Activated CD4-positive, alpha-beta T cell treated with anti-CD3 and anti-CD28 coated beads for 36 hours (primary cell): ENCODE data around the gene AHRR. TPM values are rescaled to one million over a fixed set of nuclear protein-coding genes. Genes with fewer than 3 reads are reported as not detected.
"Not testable (repeated sequence)": the region's sequence is repeated elsewhere in the genome, so short reads cannot be mapped to it uniquely, and the experiment has no call there.

Experiments used
- ATAC-seq: fragments of 200-7000 bp; cut with Tn5 transposase; one replicate; pipeline ENCODE4 v1.10.0; 2021; ENCODE audit warnings: mild to moderate bottlenecking, moderate library complexity
- CTCF ChIA-PET: fragments of 350-600 bp; sonication (Branson Sonifier 250); formaldehyde crosslinking; loops from one replicate; lab custom pipeline; 2021; ENCODE audit warnings: antibody characterized with exemption; lab: Charles Lee
- POLR2A ChIA-PET: fragments of 350-600 bp; sonication (Branson Sonifier 250); formaldehyde crosslinking; loops from one replicate; lab custom pipeline; 2021; ENCODE audit warnings: antibody characterized with exemption, inconsistent platforms; lab: Charles Lee
- DNase-seq: peaks from one replicate; pipeline ENCODE4 v3.0.0-alpha.2; 2020
- H3K27ac Mint-ChIP-seq: one replicate; pipeline ENCODE4 v1.8.0; 2021; ENCODE audit warnings: mixed read lengths
- H3K27me3 Mint-ChIP-seq: one replicate; pipeline ENCODE4 v1.8.0; 2021; ENCODE audit warnings: mixed read lengths
- H3K36me3 Mint-ChIP-seq: one replicate; pipeline ENCODE4 v1.8.0; 2021; ENCODE audit warnings: low read depth, mixed read lengths
- H3K4me1 Mint-ChIP-seq: one replicate; pipeline ENCODE4 v1.8.0; 2021; ENCODE audit warnings: mixed read lengths
- H3K4me3 Mint-ChIP-seq: one replicate; pipeline ENCODE4 v1.8.0; 2021; ENCODE audit warnings: mild to moderate bottlenecking, moderate library complexity, mixed read lengths
- H3K9me3 Mint-ChIP-seq: one replicate; pipeline ENCODE4 v1.8.0; 2021; ENCODE audit warnings: low read depth, mixed read lengths
- intact Hi-C, 2 experiments: fragments of 100-400 bp; cut with DNase I in 1 of 2; cut with micrococcal nuclease in 1 of 2; formaldehyde crosslinking; loops; one replicate each; pipeline versions ENCODE4 v1.14.2 to v1.15.1; 2022 to 2024; cut with DNase I, micrococcal nuclease
- total RNA-seq, 2 experiments: library from RNA; stranded (reverse); gene quantifications; one replicate each; pipeline ENCODE4 v1.2.3, GENCODE V29; 2021

The AHRR gene
- total RNA-seq, 2 experiments from 2014 or later = 15.1 to 20.5 TPM

GRCh38 chr5:306011-306805, 15.3 kb upstream of the AHRR start:
- no peak overlapping the region for H3K27ac Mint-ChIP-seq
- ChIA-PET POLR2A (no interaction called here), CTCF (no interaction called here)
- H3K4me1 Mint-ChIP-seq = peaks cover 14% of the 10 kb centered on the region
- no peaks in the 10 kb centered on the region for H3K9me3 Mint-ChIP-seq
- no peak overlapping the region for H3K4me3 Mint-ChIP-seq
- no peaks in the 10 kb centered on the region for H3K27me3 Mint-ChIP-seq
- intact Hi-C loops = no loop called here
- H3K36me3 Mint-ChIP-seq = peaks cover 22% of the 10 kb centered on the region
- ATAC-seq = no peak
- no peak for DNase-seq

DNA sequence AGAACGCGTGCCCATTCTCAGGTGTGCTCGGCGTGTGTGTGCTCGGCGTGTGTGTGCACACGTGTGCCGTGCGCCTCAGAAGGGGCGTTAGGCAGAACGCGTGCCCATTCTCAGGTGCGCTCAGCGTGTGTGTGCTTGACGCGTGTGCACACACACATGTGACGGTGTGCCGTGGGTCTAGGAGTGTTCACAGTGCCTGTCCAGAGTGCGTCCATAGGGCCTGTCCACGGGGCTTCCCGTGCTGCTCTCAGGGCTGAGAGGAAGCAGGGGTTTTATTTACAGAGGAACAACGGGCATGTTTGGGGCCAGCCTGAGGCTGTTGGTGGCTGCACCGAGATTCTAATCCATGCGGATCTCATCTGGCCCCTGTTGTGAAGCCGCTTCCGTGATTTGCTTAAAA, 14.2 kb upstream of the AHRR start:
- Mint-ChIP-seq H3K4me3 (no peak overlapping the region), H3K27me3 (no peaks in the 10 kb centered on the region), H3K27ac (no peak overlapping the region), H3K4me1 (peaks cover 3% of the 10 kb centered on the region), H3K9me3 (no peaks in the 10 kb centered on the region), H3K36me3 (peaks cover 26% of the 10 kb centered on the region)
- no peak for ATAC-seq
- ChIA-PET POLR2A (no interaction called here), CTCF (no interaction called here)
- intact Hi-C loops = no loop called here
- no peak for DNase-seq

DNA sequence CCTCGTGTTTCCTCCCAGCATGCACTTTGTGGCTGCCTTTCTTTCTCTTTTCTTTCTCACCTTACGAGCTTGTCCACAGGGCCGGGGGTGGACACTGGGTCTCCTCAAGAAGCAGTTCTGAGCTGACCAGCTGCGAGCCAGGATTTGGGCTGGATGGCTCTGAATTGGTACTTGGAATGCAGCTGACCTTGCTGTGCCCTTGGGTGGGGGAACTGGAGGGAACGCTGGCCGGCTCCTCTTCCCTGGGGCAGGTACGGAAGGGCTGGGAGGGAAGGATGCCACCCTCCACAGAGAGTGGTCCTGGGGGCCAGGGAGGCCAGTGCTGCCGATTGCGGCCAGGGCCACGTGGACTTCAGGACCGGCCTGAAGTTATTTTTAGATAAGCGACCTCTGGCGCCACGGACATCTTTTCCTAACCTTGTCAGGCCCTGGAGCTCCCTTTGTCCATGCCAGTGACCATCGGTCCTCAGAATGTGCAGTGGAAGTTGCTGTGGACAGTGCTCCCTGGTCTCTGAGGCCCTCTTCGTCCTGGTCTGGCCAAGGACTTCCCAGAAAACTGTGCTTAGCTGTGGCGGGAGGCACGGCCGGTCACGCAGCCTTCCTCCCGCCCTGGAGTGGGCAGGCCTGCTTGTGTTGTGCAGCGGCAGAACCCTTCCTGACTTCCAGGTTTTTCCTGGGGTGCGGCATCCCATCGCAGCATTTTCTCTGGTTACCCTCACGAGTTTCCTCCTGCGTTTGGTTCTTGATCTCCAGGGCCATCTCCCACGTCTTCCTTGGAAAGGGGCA, 13.5 kb upstream of the AHRR start:
- H3K27ac Mint-ChIP-seq = no peak overlapping the region
- H3K9me3 Mint-ChIP-seq = no peaks in the 10 kb centered on the region
- intact Hi-C loops = no loop called here
- CTCF ChIA-PET = no interaction called here
- ATAC-seq (no peak), DNase-seq (no peak)
- POLR2A ChIA-PET = no interaction called here
- H3K36me3 Mint-ChIP-seq = peaks cover 26% of the 10 kb centered on the region
- H3K4me3 Mint-ChIP-seq = no peak overlapping the region
- H3K27me3 Mint-ChIP-seq = no peaks in the 10 kb centered on the region
- H3K4me1 Mint-ChIP-seq = peaks cover 2% of the 10 kb centered on the region

GRCh38 chr5:308672-309271, 12.7 kb upstream of the AHRR start:
- CTCF ChIA-PET = no interaction called here

DNA sequence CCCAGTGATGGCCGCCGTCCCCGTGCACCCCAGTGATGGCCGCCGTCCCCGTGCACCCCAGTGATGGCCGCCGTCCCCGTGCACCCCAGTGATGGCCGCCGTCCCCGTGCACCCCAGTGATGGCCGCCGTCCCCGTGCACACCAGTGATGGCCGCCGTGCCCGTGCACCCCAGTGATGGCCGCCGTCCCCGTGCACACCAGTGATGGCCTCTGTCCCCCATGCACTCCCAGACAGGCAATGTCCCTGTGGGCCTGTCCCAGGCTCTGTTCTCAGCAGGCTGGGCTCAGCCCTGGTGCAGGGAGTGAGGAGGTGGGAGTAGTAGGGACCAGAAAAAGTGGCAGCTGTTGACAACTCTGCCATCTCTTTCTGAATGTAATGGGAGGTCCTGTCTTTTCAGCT, 11.7 kb upstream of the AHRR start:
- H3K27ac Mint-ChIP-seq, H3K9me3 Mint-ChIP-seq, intact Hi-C loops, CTCF ChIA-PET, H3K4me3 Mint-ChIP-seq, DNase-seq, H3K27me3 Mint-ChIP-seq, ATAC-seq, POLR2A ChIA-PET, H3K4me1 Mint-ChIP-seq: not testable (repeated sequence)
- peaks cover 31% of the 10 kb centered on the region for H3K36me3 Mint-ChIP-seq

More at GRCh38 chr5:308672-309271, 12.7 kb upstream of the AHRR start:
- DNase-seq (no peak), ATAC-seq (no peak)
- H3K27ac Mint-ChIP-seq = no peak overlapping the region
- intact Hi-C loops = no loop called here
- POLR2A ChIA-PET = no interaction called here
- no peak overlapping the region for H3K4me3 Mint-ChIP-seq
- H3K27me3 Mint-ChIP-seq = no peaks in the 10 kb centered on the region
- peaks cover 24% of the 10 kb centered on the region for H3K36me3 Mint-ChIP-seq
- no peaks in the 10 kb centered on the region for H3K9me3 Mint-ChIP-seq
- H3K4me1 Mint-ChIP-seq = no peaks in the 10 kb centered on the region

DNA sequence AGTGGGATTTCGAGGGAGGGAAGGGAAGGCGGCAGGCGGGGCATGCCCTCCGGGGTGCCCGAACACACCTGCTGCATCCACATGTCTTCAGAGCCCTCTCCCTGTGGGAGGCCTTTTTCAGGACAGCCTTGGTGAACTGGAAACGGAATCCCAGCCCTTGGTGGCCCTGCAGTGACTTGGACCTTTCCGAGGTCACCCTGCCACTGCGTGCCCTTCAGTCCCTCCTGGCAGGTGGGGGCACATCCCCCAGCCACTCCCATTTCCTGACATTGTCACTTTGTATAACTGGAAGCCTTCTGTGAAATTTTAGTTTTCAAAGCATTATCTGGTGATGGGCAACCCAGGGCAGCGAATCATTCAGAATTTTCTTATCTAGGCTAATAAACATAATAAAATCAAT, 11.0 kb upstream of the AHRR start:
- ChIA-PET POLR2A (no interaction called here), CTCF (no interaction called here)
- no peak for ATAC-seq
- H3K27me3 Mint-ChIP-seq = no peaks in the 10 kb centered on the region
- no peaks in the 10 kb centered on the region for H3K9me3 Mint-ChIP-seq
- H3K27ac Mint-ChIP-seq = no peak overlapping the region
- intact Hi-C loops = no loop called here
- H3K36me3 Mint-ChIP-seq = peaks cover 34% of the 10 kb centered on the region
- H3K4me3 Mint-ChIP-seq = no peak overlapping the region
- DNase-seq = no peak
- H3K4me1 Mint-ChIP-seq = no peaks in the 10 kb centered on the region

DNA sequence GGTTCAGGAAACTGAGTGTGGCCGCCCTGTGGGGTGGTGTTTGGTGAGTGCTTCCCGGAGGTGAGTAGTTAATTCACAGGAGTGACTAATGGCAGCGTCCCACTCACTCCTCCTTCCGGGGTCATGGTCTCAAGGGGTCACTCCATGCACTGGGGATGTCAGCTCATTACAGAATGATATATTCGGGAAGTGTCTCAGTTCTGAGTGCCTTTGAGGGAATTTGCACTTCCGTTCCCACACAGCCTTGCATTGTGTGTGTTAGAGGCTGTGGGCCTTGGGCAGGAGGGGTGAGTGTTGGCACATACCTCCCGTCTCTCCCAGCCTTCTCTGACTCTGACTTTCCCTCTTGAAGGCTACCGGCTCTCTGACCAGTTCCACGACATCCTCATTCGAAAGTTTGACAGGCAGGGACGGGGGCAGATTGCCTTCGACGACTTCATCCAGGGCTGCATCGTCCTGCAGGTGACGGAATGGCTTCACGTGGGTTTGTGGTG, 10.5 kb upstream of the AHRR start:
- no peak for ATAC-seq
- Mint-ChIP-seq H3K9me3 (no peaks in the 10 kb centered on the region), H3K4me3 (no peak overlapping the region), H3K4me1 (no peaks in the 10 kb centered on the region), H3K27me3 (no peaks in the 10 kb centered on the region), H3K36me3 (peaks cover 34% of the 10 kb centered on the region), H3K27ac (no peak overlapping the region)
- CTCF ChIA-PET = no interaction called here
- POLR2A ChIA-PET = no interaction called here
- DNase-seq = no peak
- intact Hi-C loops = no loop called here

DNA sequence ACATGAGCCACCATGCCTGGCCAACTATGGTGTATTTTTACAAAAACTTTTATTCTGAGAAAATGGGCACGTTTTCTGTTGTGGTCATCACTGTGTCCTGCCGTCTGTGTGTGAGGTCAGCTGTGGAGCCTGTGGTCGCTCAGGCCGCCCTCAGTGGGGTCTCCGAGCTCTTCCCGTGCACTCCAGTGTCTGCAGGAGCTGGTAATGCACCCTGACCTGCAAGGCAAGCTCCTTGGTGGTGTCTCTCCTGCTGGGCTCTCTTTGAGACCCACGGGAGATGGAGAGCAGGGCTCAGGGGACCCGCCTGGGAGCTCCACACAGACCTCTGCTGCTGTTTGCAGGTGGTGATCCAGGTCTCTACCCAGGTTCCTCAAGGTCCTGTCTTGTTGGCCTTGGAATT, 9.6 kb upstream of the AHRR start:
- H3K27ac Mint-ChIP-seq = no peak overlapping the region
- no peaks in the 10 kb centered on the region for H3K27me3 Mint-ChIP-seq
- DNase-seq (no peak), ATAC-seq (no peak)
- H3K36me3 Mint-ChIP-seq = peaks cover 27% of the 10 kb centered on the region
- intact Hi-C loops = no loop called here
- H3K9me3 Mint-ChIP-seq = no peaks in the 10 kb centered on the region
- H3K4me3 Mint-ChIP-seq = no peak overlapping the region
- ChIA-PET CTCF (no interaction called here), POLR2A (no interaction called here)
- peaks cover 3% of the 10 kb centered on the region for H3K4me1 Mint-ChIP-seq

DNA sequence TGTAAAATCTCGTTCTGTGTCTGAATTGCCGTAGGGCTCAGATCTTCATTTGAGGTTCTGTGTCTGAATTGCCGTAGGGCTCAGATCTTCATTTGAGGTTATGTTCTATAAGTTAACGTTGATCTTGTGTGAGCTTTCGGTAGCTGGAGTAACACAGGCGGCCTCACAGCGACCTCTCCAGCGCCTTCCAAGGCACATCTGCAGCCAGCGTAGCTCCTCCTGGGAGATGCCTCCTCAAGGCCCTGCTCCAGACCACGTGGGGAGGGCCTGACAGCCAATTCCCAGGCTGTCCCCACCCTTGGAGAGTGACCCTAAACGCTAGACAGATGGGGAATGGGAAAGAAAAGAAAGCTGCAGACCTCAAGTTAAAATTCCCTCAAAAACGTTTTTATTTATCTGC, 8.7 kb upstream of the AHRR start:
- H3K4me1 Mint-ChIP-seq = peaks cover 4% of the 10 kb centered on the region
- POLR2A ChIA-PET = interaction anchor here (0.5 kb wide), 1 partner anchor 28 kb away, joined by 3 read pairs; no protein-coding TSS in a partner anchor
- no peaks in the 10 kb centered on the region for H3K27me3 Mint-ChIP-seq
- DNase-seq = no peak
- no peak overlapping the region for H3K4me3 Mint-ChIP-seq
- CTCF ChIA-PET = interaction anchor here (0.6 kb wide), 1 partner anchor 601 kb away, joined by 3 read pairs; no protein-coding TSS in a partner anchor
- H3K9me3 Mint-ChIP-seq = no peaks in the 10 kb centered on the region
- no peak overlapping the region for H3K27ac Mint-ChIP-seq
- intact Hi-C loops = no loop called here
- H3K36me3 Mint-ChIP-seq = peaks cover 27% of the 10 kb centered on the region
- ATAC-seq = no peak

DNA sequence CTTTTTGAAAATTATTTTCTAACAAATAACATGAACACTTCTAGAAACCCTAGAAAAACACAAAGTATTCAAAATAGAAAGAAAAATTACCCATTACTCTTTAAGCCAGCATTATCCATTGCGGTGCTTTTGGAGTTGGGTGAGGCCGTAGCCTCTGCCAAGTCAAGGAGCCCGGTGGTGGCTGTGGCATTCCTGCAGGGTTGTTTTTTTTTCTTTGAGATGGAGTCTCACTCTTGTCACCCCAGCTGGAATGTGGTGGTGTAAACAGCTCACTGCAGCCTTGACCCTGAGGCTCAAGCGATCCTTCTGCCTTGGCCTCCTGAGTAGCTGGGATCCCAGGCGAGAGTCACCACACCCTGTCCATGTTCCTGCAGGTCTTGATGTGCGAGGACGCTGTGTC, 8.2 kb upstream of the AHRR start:
- H3K4me3 Mint-ChIP-seq = no peak overlapping the region
- DNase-seq = no peak
- CTCF ChIA-PET = interaction anchor here (0.5 to 0.6 kb wide), 2 partner anchors 12 to 601 kb away, joined by 3 read pairs; no protein-coding TSS in a partner anchor

DNA sequence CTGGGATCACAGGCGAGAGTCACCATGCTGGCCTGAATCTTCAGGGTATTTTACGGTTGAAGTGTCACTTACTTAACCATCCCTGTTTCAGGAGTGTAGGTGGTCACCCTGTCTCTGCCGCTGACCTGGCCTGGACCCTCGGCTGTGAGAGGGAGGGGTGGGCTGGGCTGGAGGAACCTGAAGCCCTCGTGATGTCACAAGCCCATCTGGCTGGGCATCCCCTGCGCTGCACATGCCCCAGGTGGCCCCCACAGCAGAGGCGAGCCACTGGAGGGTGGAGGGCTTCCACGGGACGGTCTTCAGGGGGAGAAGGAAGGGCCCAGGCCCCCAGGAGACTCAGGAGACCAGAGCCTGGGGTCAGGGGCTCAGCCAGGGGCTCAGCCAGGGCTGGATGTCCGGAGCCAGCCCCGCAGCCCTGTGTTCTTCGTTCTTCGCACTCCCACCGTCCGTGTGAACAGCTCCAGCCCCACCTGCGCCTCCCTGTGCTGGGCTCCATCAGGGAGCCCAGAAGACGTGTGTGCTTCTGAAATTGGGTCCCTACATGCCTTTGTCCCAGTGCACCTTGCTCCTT, 7.6 kb upstream of the AHRR start:
- peaks cover 27% of the 10 kb centered on the region for H3K36me3 Mint-ChIP-seq
- DNase-seq (no peak), ATAC-seq (no peak)
- H3K27me3 Mint-ChIP-seq = no peaks in the 10 kb centered on the region
- POLR2A ChIA-PET = no interaction called here
- CTCF ChIA-PET = interaction anchor here (0.5 kb wide), 1 partner anchor 11 kb away, joined by 3 read pairs; no protein-coding TSS in a partner anchor
- H3K27ac Mint-ChIP-seq = no peak overlapping the region
- peaks cover 7% of the 10 kb centered on the region for H3K4me1 Mint-ChIP-seq
- no peak overlapping the region for H3K4me3 Mint-ChIP-seq
- no peaks in the 10 kb centered on the region for H3K9me3 Mint-ChIP-seq
- intact Hi-C loops = no loop called here

More for the DNA sequence above, 8.2 kb upstream of the AHRR start:
- intact Hi-C loops = no loop called here
- H3K9me3 Mint-ChIP-seq = no peaks in the 10 kb centered on the region
- peaks cover 27% of the 10 kb centered on the region for H3K36me3 Mint-ChIP-seq
- POLR2A ChIA-PET = interaction anchor here (0.5 kb wide), 1 partner anchor 28 kb away, joined by 3 read pairs; no protein-coding TSS in a partner anchor
- H3K27me3 Mint-ChIP-seq = no peaks in the 10 kb centered on the region
- H3K4me1 Mint-ChIP-seq = peaks cover 6% of the 10 kb centered on the region
- ATAC-seq = no peak
- H3K27ac Mint-ChIP-seq = no peak overlapping the region
